Measurements from ENCODE around the gene MLPH.
"Not testable (repeated sequence)": the region's sequence is repeated elsewhere in the genome, so short reads cannot be mapped to it uniquely, and the experiment has no call there.

MLPH gene

GRCh38 chr2:237592425-237592980 is 105.5 kb downstream of the MLPH start:
- no peak for DNase-seq

- DNase-seq, result no peak
Measured at GRCh38 chr2:237593036-237593435, 106.0 kb downstream of the MLPH start.

GRCh38 chr2:237593596-237594320 is 106.7 kb downstream of the MLPH start:
- DNase-seq, result no peak

GRCh38 chr2:237594514-237594871 is 107.4 kb downstream of the MLPH start:
- DNase-seq, result no peak

- not testable (repeated sequence) for DNase-seq
Measured at GRCh38 chr2:237595829-237596519, 108.9 kb downstream of the MLPH start.

GRCh38 chr2:237596520-237597195 is 109.6 kb downstream of the MLPH start:
- DNase-seq, result no peak

- DNase-seq, result no peak
Measured at GRCh38 chr2:237597196-237598145, 110.4 kb downstream of the MLPH start.

GRCh38 chr2:237598468-237599208 is 111.6 kb downstream of the MLPH start:
- no peak for DNase-seq

- DNase-seq, result no peak
Measured at GRCh38 chr2:237599465-237600110, 112.5 kb downstream of the MLPH start.

- peak; percentile 65 for DNase-seq
Measured at GRCh38 chr2:237600205-237600846, 113.3 kb downstream of the MLPH start.

- DNase-seq, result no peak
Measured at GRCh38 chr2:237601453-237602116, 114.5 kb downstream of the MLPH start.

- no peak for DNase-seq
Measured at GRCh38 chr2:237602409-237602808, 115.4 kb downstream of the MLPH start.

GRCh38 chr2:237603049-237603717 is 116.1 kb downstream of the MLPH start:
- no peak for DNase-seq

GRCh38 chr2:237603718-237604362 is 116.8 kb downstream of the MLPH start:
- DNase-seq, result peak; percentile 63

- no peak for DNase-seq
Measured at GRCh38 chr2:237604391-237604790, 117.3 kb downstream of the MLPH start.
